PC-3 (cell line): Measurements from ENCODE around the gene P2RY8. TPM values are rescaled to one million over a fixed set of nuclear protein-coding genes. Genes with fewer than 3 reads are reported as not detected.

Experiments used
- ATAC-seq: fragments of 200-7000 bp; cut with Tn5 transposase; 2 replicates; pipeline ENCODE4 v1.9.1; 2020; ENCODE audit warnings: mild to moderate bottlenecking, moderate library complexity
- BruUV-seq: library from RNA; stranded (reverse); fragments of 400-500 nt; replicated peaks from 2 replicates; lab custom pipeline; 2021; lab: Mats Ljungman, UMichigan
- CTCF ChIA-PET: fragments of 300-600 bp; sonication (Branson Sonifier 250); formaldehyde crosslinking; loops from one replicate; lab custom pipeline; 2022; ENCODE audit warnings: antibody characterized with exemption; lab: Charles Lee
- POLR2A ChIA-PET: fragments of 300-600 bp; sonication (Branson Sonifier 250); formaldehyde crosslinking; loops from one replicate; lab custom pipeline; 2022; ENCODE audit warnings: antibody characterized with exemption; ENCODE audit not compliant: unreplicated experiment; lab: Charles Lee
- DNase-seq: peaks from one replicate; pipeline ENCODE4 v3.0.0-alpha.2; 2015
- H2AFZ ChIP-seq: fragments of 300-600 bp; sonication (generic); 2 replicates; pipeline ENCODE4 v1.6.0; 2016; ENCODE audit warnings: antibody characterized with exemption, low read length
- H3F3A ChIP-seq: fragments of 300-600 bp; sonication (generic); one replicate; pipeline ENCODE4 v1.6.0; 2017; ENCODE audit warnings: antibody characterized with exemption, low read length, control low read depth, mild to moderate bottlenecking; ENCODE audit not compliant: unreplicated experiment
- H3K27ac ChIP-seq: fragments of 300-600 bp; sonication (generic); 2 replicates; pipeline ENCODE4 v1.5.1; 2016; ENCODE audit warnings: mild to moderate bottlenecking, low read length
- H3K27me3 ChIP-seq: fragments of 300-600 bp; sonication (generic); 2 replicates; pipeline ENCODE4 v1.6.1; 2016; ENCODE audit warnings: low read length, mixed read lengths
- H3K36me3 ChIP-seq: fragments of 300-600 bp; sonication (generic); 2 replicates; pipeline ENCODE4 v1.6.1; 2016; ENCODE audit warnings: low read depth, mixed run types, low read length, mixed read lengths
- H3K4me1 ChIP-seq: fragments of 300-600 bp; sonication (generic); 2 replicates; pipeline ENCODE4 v1.5.1; 2016; ENCODE audit warnings: low read length; ENCODE audit not compliant: insufficient read depth
- H3K4me2 ChIP-seq: fragments of 300-600 bp; sonication (generic); 2 replicates; pipeline ENCODE4 v1.6.0; 2016; ENCODE audit warnings: low read length
- H3K4me3 ChIP-seq: fragments of 300-600 bp; sonication (generic); 2 replicates; pipeline ENCODE4 v1.5.1; 2016; ENCODE audit warnings: mild to moderate bottlenecking, low read length, mixed read lengths
- H3K79me2 ChIP-seq: fragments of 300-600 bp; sonication (generic); 2 replicates; pipeline ENCODE4 v1.6.1; 2017; ENCODE audit warnings: low read length, mixed read lengths
- H3K9ac ChIP-seq: fragments of 300-600 bp; sonication (generic); 2 replicates; pipeline ENCODE4 v1.6.0; 2016; ENCODE audit warnings: mild to moderate bottlenecking, low read length
- H3K9me2 ChIP-seq: fragments of 300-600 bp; sonication (generic); replicated peaks from 2 replicates; pipeline ENCODE4 v1.6.1; 2016; ENCODE audit warnings: mixed run types, low read length, mixed read lengths
- H3K9me3 ChIP-seq: fragments of 300-600 bp; sonication (generic); 2 replicates; pipeline ENCODE4 v1.6.1; 2016; ENCODE audit warnings: low read length, mixed read lengths
- H4K20me1 ChIP-seq: fragments of 300-600 bp; sonication (generic); 2 replicates; pipeline ENCODE4 v1.6.1; 2016; ENCODE audit warnings: low read length, mixed read lengths
- EZH2 ChIP-seq: fragments of 300-600 bp; sonication (generic); IDR thresholded peaks from one replicate; pipeline ENCODE4 v1.6.1; 2017; ENCODE audit warnings: antibody characterized with exemption, mild to moderate bottlenecking, low read length; ENCODE audit not compliant: unreplicated experiment
- EZH2phosphoT487 ChIP-seq: fragments of 300-600 bp; sonication (generic); IDR thresholded peaks from 2 replicates; pipeline ENCODE4 v1.6.1; 2018; ENCODE audit warnings: mild to moderate bottlenecking, antibody characterized with exemption, low read length, borderline replicate concordance
- intact Hi-C: fragments of 100-400 bp; cut with micrococcal nuclease; formaldehyde crosslinking; loops from 2 replicates; pipeline ENCODE4 v1.9.0; 2023
- total RNA-seq: library from RNA; depleted of rRNA; stranded (reverse); fragments of >200 nt; gene quantifications from 2 replicates; pipeline ENCODE4 v1.2.3, GENCODE V29; 2014
- TF ChIP-seq, protein P1 (sequence below): fragments of 300-600 bp; sonication (generic); conservative IDR thresholded peaks from 2 replicates; pipeline ENCODE4 v1.5.1; 2017; ENCODE audit warnings: antibody characterized with exemption, low read depth, mild to moderate bottlenecking, low read length

Gene P2RY8
- total RNA-seq, 1 experiment from 2014 or later = not detected

DNA sequence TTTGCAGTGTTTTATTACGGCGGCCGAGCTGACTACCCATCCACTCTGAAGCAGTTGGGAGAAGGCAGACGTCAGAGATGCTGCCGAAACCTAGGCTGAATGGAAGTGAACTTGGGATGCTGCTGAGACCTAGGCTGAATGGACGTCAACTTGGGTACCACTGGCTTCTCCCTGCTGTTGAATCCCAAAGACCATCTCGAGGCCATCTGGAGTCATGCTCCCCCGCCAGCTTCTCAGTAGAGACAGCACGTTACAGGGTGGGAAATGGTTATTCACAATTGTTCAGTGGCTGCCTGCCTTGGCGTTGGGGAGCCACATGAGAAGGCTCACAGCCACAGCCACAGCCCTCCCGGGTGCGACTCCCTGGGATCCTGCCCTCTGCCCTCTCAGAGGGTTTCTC is 40.9 kb downstream of the P2RY8 start:
- Histone ChIP-seq H3K27ac (no peak overlapping the region), H3K79me2 (no peaks in the 10 kb centered on the region), H3K9me3 (no peaks in the 10 kb centered on the region), H3K9me2 (no peaks in the 10 kb centered on the region), H3K4me2 (no peak overlapping the region), H3F3A (no peaks in the 10 kb centered on the region), H3K4me1 (no peaks in the 10 kb centered on the region), H4K20me1 (no peaks in the 10 kb centered on the region), H3K27me3 (no peaks in the 10 kb centered on the region), H3K4me3 (no peak overlapping the region), H3K36me3 (no peaks in the 10 kb centered on the region), H3K9ac (no peak overlapping the region), H2AFZ (no peak overlapping the region)
- TF ChIP-seq EZH2 = no peak
- TF ChIP-seq, protein P1, sequence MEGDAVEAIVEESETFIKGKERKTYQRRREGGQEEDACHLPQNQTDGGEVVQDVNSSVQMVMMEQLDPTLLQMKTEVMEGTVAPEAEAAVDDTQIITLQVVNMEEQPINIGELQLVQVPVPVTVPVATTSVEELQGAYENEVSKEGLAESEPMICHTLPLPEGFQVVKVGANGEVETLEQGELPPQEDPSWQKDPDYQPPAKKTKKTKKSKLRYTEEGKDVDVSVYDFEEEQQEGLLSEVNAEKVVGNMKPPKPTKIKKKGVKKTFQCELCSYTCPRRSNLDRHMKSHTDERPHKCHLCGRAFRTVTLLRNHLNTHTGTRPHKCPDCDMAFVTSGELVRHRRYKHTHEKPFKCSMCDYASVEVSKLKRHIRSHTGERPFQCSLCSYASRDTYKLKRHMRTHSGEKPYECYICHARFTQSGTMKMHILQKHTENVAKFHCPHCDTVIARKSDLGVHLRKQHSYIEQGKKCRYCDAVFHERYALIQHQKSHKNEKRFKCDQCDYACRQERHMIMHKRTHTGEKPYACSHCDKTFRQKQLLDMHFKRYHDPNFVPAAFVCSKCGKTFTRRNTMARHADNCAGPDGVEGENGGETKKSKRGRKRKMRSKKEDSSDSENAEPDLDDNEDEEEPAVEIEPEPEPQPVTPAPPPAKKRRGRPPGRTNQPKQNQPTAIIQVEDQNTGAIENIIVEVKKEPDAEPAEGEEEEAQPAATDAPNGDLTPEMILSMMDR = no peak
- no peak for ATAC-seq
- POLR2A ChIA-PET = no interaction called here
- intact Hi-C loops = no loop called here
- CTCF ChIA-PET = no interaction called here
- no TSS peak for BruUV-seq
- DNase-seq = no peak

DNA sequence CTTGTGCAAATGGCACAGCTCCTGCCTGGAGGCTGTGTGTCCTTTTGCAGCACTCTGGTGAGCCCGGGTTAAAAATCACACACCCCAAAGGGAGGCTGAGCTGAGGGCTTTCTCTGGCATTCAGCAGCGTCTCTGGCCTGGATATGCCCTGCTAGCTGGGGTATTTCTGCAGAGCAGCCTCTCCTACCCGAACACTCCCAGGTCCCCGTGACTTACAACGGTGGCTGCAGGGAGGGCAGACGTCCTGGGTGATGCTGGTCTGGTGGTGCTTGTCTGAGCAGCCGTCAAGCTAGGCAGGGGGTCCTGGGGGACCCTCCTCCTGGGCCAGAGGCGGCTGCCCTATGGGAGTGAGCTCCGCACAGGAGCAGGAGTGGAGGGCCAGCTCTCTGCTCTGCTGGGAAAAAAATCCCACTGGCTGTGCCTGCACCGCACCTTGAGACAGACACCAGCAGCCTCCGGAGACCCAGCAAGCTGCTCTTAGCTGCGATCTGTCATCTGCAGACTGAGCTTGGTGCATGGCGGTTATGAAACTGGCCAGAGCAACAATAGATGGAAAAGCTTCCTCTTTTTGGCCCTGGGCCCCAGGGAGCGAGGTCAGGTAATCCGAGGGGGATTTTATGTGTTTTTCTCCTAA is 43.0 kb downstream of the P2RY8 start:
- TF ChIP-seq EZH2phosphoT487 (no peak), EZH2 (no peak)
- TF ChIP-seq, protein P1 = no peak
- Histone ChIP-seq H3K4me1 (no peaks in the 10 kb centered on the region), H3K9me3 (no peaks in the 10 kb centered on the region), H3F3A (no peaks in the 10 kb centered on the region), H3K79me2 (no peaks in the 10 kb centered on the region), H4K20me1 (no peaks in the 10 kb centered on the region), H3K27me3 (no peaks in the 10 kb centered on the region), H3K36me3 (no peaks in the 10 kb centered on the region), H3K4me3 (no peak overlapping the region), H3K4me2 (peak overlapping the region; percentile 57; the same call in 1 of the 2 replicates), H3K9ac (no peak overlapping the region), H3K9me2 (no peaks in the 10 kb centered on the region), H3K27ac (no peak overlapping the region), H2AFZ (peak overlapping the region; percentile 9; the same call in 1 of the 2 replicates)
- CTCF ChIA-PET = no interaction called here
- intact Hi-C loops = no loop called here
- POLR2A ChIA-PET = no interaction called here
- no peak for DNase-seq
- BruUV-seq = no TSS peak
- ATAC-seq = no peak; the same call in 1 of the 2 replicates

DNA sequence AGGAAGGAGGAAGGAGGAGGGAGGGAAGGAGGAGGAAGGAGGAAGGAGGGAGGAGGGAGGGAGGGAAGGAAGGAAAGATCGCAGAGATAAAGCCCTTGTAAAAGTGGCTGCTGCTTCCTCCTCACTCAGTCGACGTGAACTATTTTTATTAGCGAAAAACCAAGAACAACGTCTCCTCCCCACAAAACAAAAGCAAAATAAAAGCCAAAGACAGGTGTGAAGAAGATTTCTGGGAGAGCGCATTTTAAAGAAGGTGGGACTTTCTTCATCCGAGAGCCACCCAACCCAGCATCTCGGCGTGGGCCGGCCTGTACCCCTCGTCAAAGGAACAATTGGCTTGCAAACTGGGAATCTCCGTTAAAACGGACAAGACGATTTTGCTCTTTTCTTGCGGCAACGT is 43.6 kb downstream of the P2RY8 start:
- intact Hi-C loops = no loop called here
- Histone ChIP-seq H3K27ac (no peak overlapping the region), H3K9ac (no peak overlapping the region), H3K79me2 (no peaks in the 10 kb centered on the region), H2AFZ (peak overlapping the region; percentile 9; the same call in 1 of the 2 replicates), H3F3A (no peaks in the 10 kb centered on the region), H3K4me2 (peak overlapping the region; percentile 57; the same call in 1 of the 2 replicates), H3K9me2 (no peaks in the 10 kb centered on the region), H4K20me1 (no peaks in the 10 kb centered on the region), H3K27me3 (no peaks in the 10 kb centered on the region), H3K9me3 (no peaks in the 10 kb centered on the region), H3K4me3 (no peak overlapping the region), H3K4me1 (no peaks in the 10 kb centered on the region), H3K36me3 (no peaks in the 10 kb centered on the region)
- ChIA-PET CTCF (no interaction called here), POLR2A (no interaction called here)
- TF ChIP-seq, protein P1 = no peak
- TF ChIP-seq EZH2phosphoT487 = no peak
- TF ChIP-seq EZH2 = no peak
- ATAC-seq (no peak; the same call in 1 of the 2 replicates), DNase-seq (no peak)
- no TSS peak for BruUV-seq
